ENCODE data around the gene ELF2. TPM values are rescaled to one million over a fixed set of nuclear protein-coding genes. Genes with fewer than 3 reads are reported as not detected.

The ELF2 gene
- total RNA-seq, 1 donor from 2014 or later = 44.4 TPM

- H3K36me3 ChIP-seq = no peaks in the 10 kb centered on the region
- H3K4me1 ChIP-seq = no peaks in the 10 kb centered on the region
- DNase-seq (ENCODE audit: extremely low spot score in 2 of 2) = no peak
- H3K27ac ChIP-seq = no peak overlapping the region
- H3K4me3 ChIP-seq = no peak overlapping the region
- TF ChIP-seq CTCF (IDR thresholded peaks at IDR 0.05) = no peak
- TF ChIP-seq POLR2A (IDR thresholded peaks at IDR 0.05) = no peak
- no peak for TF ChIP-seq POLR2AphosphoS5 (IDR thresholded peaks at IDR 0.05; ENCODE audit: insufficient read depth in 1 of 2, low read depth in 1 of 2)
- no peaks in the 10 kb centered on the region for H3K9me3 ChIP-seq
- intact Hi-C loops (cut with DNase I) = no loop called here
- no peaks in the 10 kb centered on the region for H3K27me3 ChIP-seq
Observed at GRCh38 chr4:139007640-139008039, 169.4 kb downstream of the ELF2 start.

Small RNA genes lying within 50 kb of the gene (small RNA-seq; reads per million reads assigned to genes)
- gene RF00017 (not detected), gene RF00019 (not detected), gene RN7SL382P (not detected), gene RNU6-531P (not detected)

Other genes with a start within 250 kb of the ELF2 start
- gene NOCT, start 161.4 kb downstream of the ELF2 start, total RNA-seq = 4.2 TPM
- gene MGARP, start 103.0 kb upstream of the ELF2 start, total RNA-seq = 2.2 TPM
- 35.1 TPM for gene NAA15, start 124.3 kb upstream of the ELF2 start, total RNA-seq
- 16.5 TPM for gene NDUFC1, start 125.3 kb upstream of the ELF2 start, total RNA-seq

All from vagina (tissue), 2 donors.